NCI-H446 treated with DMSO at 0.1 percent for 48 hours (cell line): Measurements from ENCODE around the gene CD72.
"Not testable (repeated sequence)": the region's sequence is repeated elsewhere in the genome, so short reads cannot be mapped to it uniquely, and the experiment has no call there.

Experiments used
- DNase-seq: peaks from one replicate; lab custom pipeline; 2025; lab: John Stamatoyannopoulos, UW

CD72 gene

GRCh38 chr9:35616681-35617459 lies 1.3 kb downstream of the CD72 start:
- no peak for DNase-seq

- DNase-seq: no peak
These were observed 2.1 kb downstream of the CD72 start for GRCh38 chr9:35615981-35616680.

- DNase-seq: no peak
These were observed 5.4 kb downstream of the CD72 start for GRCh38 chr9:35612843-35613242.

GRCh38 chr9:35612066-35612465 lies 6.1 kb downstream of the CD72 start:
- not testable (repeated sequence) for DNase-seq

- no peak for DNase-seq
These were observed 6.9 kb downstream of the CD72 start for GRCh38 chr9:35611230-35611797.

GRCh38 chr9:35609820-35610163 lies 8.4 kb downstream of the CD72 start:
- DNase-seq: no peak

- no peak for DNase-seq
These were observed 9.0 kb downstream of the CD72 start for GRCh38 chr9:35609001-35609819.

- DNase-seq: no peak
These were observed 10.0 kb downstream of the CD72 start for GRCh38 chr9:35608221-35608620.

- no peak for DNase-seq
These were observed 11.5 kb downstream of the CD72 start for GRCh38 chr9:35606726-35607125.

- DNase-seq: no peak
These were observed 12.1 kb downstream of the CD72 start for GRCh38 chr9:35606138-35606504.

- no peak for DNase-seq
These were observed 12.7 kb downstream of the CD72 start for GRCh38 chr9:35605351-35606137.

GRCh38 chr9:35604578-35605350 lies 13.4 kb downstream of the CD72 start, which contains the start of gene TESK1:
TSS of gene TESK1 (plus strand) at chr9:35605262. CDS start at chr9:35605620, 358 bp downstream.
- DNase-seq: peak; percentile 4

GRCh38 chr9:35603986-35604577 lies 14.1 kb downstream of the CD72 start:
- DNase-seq: peak; percentile 99

- peak; percentile 52 for DNase-seq
These were observed 14.7 kb downstream of the CD72 start for GRCh38 chr9:35603506-35603985.

GRCh38 chr9:35599763-35600604 lies 18.2 kb downstream of the CD72 start:
- no peak for DNase-seq

GRCh38 chr9:35598866-35599590 lies 19.2 kb downstream of the CD72 start:
- no peak for DNase-seq

- not testable (repeated sequence) for DNase-seq
These were observed 21.3 kb downstream of the CD72 start for GRCh38 chr9:35596907-35597306.

GRCh38 chr9:35594471-35594870 lies 23.7 kb downstream of the CD72 start:
- DNase-seq: no peak

GRCh38 chr9:35593581-35593980 lies 24.6 kb downstream of the CD72 start:
- no peak for DNase-seq
